Stimulated activated CD4-positive, alpha-beta T cell treated with anti-CD3 and anti-CD28 coated beads, Interleukin-4, amount 100 ng/mL, for 1 hour (primary cell): ENCODE results near the gene ZNF653.
A peak's percentile ranks its signal among the peaks of the same experiment; 100 is the strongest.
"Not testable (repeated sequence)": the region's sequence is repeated elsewhere in the genome, so short reads cannot be mapped to it uniquely, and the experiment has no call there.

ENCODE experiments used
- DNase-seq: peaks from one replicate; pipeline ENCODE4 v3.0.0-alpha.2; 2020

Gene ZNF653

DNA sequence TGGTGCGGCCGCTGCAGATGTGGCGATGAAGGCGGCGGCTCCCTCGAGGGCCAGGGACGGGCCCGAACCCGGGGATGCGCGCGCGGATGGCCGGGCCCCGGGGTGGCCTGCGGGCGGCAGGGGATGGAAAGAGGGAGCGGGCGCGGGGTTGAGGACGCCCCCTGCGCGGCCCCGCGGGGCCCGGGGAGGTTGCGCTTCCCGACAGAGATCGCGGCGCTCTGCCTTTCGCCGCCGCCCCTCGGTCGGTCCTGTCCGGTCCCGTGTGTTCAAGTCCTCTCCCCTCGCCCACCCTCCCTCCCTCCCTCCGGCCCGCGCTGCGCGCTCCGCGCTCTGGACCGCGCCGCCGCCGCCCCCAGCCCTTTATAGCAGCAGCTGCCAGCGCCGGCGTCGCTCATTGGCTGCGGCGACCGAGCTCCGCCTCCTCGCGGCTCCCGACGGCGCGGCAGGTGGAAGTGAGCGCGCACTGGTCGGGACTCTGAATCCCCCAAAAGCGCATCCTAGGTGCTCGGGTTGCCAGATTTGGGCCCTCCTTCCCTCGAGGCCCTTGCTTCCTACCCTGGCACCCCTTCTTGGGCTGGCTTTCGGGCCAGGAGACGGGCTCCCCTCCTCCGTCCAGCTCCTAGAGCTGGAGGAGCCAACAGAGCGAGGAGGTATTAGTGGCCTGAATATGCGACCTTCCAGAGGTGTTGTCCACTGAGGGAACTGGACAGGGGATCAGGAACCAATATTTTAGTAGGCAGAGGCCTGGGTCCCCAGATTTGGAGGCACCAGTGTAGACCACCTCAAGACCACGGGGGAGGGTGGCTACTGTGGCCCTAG is 24.7 kb downstream of the ZNF653 start, which contains the start of gene ELAVL3:
Gene ELAVL3 (minus strand): TSS at position 332 of the 819 bp plus-strand sequence. CDS start 438 bp downstream, outside the sequence.
- DNase-seq, result no peak

DNA sequence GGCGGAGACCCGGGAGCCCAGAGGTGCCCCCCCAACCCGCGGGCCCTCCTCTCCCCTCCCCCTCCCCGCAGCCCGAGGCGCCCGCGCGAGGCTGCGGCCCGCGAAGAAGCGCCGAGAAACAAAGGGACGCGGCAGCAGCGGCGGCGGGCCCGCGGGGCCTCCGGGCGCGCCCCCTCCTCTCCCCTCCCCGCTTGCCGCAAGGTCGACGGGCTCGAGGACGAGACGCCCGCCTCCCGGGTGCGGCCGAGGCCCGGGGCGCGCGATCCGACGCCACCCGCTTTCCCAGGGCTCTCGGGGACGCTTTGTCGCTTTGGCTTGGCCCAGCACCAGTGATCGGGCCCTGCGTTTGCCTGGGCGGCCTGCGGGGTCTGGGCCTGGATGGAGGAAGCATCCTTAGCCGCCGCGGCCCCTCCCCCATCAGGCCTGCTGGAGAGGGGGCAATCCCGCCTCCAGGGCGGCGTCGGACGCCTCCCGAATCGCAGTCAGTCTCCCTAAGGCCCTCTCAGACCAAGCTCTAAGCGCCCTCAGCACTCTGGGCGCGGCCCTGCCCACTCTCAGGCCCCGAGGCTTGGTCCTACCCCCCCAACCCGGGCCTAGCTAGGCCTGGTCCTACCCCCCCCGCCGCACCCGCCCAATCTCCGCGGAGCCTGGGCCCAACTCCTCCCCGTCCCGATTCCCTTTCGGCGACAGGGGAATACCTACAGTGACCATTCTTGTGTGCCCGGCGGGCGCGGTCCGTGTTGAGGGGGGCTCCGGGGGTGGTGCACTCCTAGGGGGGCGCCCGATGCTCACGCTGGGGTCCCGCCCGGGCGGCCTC is 25.5 kb downstream of the ZNF653 start:
- DNase-seq, result no peak

DNA sequence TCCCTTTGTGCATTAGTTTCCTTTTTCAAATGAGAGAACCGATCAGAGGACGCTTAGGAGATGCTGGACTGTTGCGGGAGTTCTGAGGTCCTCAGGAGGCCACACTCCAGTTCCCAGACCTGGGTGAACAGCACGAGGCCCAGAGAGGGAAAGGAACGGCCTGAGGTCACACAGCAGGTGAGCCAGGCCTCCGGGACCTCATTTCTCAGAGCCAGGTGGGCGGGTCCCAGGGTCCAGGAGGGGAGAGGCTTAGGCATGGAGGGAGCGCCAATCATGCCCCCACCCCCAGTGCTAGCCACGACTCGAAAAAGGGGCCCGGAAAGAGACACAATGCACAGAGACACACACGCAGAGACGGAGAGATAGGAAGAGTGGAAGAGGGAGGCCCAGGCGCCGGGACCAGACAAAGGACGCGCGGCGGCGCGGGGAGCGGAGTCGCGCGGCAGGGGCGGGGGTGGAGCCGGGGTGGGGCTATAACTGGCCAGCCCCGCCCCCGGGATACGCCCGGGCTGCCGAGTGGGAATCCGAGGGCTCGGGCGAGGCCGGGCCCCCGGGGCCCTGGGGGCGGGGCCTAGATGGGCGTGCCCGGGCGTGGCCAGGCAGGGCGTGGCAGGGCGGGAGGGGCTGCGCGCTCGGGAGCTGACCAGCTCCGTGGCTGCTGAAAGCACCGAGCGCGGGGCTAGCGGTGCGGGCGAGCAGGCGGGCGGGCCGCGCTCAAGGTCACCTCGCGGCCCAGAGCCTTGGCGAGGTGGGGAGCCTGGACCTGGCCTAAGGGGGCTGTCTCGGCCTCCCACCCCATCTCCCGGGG is 26.3 kb downstream of the ZNF653 start:
- DNase-seq, result peak; percentile 19

DNA sequence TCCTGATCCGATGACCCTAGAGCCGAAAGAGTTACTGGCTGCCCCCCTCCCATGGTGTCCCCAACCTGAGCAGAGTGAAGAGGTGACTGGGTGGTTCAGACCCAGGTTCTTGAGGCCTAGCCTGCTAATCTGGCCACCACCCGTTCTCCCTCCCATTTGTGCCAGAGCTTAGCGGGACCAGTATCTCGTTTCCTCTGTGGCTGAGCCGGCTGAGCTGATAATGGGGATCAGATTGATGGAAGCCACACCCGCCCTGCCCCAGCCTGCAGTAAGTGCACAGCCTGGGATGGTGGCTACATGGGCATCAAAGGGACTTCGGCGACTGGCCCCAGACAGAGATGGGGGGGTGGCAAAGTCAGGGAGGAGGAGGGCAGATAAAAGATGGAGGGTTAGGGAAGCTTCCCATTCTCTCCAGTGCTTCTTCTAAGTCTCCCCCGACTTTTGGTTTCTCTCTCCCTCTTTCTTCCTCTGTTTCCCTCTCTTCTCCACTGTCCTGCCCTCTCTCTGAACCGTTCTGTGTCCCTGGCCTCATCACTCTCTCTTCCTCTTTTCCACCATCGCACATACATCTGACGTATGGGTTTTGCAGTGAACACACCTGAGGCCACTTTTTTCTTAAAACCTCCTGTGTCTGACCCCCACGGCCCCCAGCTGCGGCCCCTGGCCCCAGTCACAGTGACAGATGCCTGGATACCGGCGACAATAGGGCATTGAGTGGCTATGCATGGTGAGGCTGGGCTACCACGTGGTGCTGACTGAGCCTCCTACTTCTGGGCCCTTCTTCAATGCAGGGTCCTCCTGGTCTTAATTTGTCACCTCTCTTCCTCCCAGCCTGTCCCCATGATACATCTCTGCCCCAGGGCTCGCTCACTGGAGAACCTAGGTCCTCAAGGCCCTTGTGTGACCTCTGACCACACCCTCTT is 27.2 kb downstream of the ZNF653 start:
- no peak for DNase-seq

DNA sequence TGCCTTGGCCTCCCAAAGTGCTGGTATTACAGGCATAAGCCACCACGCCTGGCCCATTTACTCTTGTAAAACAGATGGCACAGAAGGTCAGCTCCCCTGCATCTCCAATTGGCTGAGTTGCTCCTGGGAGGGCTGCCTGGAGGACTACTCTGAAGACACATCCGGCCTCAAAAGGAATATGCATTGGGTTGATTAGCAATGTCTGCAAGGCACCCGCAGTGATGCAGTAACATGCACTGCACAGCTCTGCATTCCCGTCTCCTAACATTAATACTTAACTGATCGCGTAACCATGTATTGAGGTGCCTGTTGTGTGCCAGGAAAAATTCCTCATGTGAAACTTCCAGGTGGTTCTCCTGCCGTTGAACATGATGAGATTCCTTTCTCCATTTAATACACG is 29.8 kb downstream of the ZNF653 start:
- DNase-seq, result no peak

DNA sequence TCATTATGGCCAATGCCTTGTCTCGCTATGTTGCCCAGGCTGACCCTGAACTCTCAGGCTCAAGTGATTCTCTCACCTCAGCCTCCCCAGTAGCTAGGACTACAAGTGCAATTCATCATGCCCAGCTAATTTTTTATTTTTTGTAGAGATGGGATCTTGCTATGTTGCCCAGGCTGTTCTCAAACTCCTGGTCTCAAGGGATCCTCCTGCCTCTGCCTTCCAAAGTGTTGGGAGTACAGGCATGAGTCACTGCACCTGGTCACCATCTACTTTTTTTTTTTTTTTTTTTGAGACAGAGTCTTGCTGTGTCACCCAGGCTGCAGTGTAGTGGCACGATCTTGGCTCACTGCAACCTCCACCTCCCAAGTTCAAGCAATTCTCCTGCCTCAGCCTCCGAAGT is 30.3 kb downstream of the ZNF653 start:
- not testable (repeated sequence) for DNase-seq

DNA sequence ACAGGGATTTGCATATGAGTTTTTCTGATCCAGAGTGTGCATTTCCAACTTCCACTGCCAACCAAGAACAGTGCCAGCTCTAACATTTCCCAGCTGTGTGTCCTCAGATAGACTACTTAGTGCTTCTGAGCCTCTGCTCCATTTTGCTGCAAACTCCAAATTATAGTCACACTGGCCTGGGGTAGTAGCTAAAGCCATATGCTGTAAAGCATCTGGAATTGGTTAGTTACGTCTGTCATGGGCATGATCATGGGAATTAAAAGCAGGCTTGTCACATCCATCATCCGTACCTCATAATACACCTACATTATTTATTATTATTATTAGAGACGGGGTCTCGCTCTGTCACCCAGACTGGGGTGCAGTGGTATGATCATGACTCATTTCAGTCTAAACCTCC is 31.9 kb downstream of the ZNF653 start:
- DNase-seq, result no peak

DNA sequence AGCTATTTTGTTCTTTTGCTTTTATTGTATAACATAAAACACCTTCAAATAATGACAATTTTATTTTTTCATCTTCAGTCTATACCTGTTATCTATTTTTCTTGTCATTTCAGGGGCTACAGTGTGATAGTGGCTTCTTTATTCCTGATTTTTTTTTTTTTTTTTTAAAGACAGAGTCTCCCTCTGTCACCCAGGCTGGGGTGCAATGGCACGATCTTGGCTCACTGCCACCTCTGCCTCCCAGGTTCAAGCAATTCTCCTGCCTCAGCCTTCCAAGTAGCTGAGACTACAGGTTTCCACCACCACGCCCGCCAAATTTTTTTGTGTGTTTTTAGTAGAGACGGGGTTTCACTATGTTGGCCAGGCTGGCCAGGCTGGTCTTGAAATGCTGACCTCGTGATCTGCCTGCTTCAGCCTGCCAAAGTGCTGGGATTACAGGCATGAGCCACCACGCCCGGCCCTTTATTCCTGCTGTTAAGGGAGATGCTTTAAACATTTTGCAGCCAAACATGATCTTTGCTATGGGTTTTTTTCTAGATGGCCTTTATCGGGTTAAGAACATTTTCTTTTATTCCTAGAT is 37.3 kb downstream of the ZNF653 start:
- DNase-seq, result not testable (repeated sequence)

DNA sequence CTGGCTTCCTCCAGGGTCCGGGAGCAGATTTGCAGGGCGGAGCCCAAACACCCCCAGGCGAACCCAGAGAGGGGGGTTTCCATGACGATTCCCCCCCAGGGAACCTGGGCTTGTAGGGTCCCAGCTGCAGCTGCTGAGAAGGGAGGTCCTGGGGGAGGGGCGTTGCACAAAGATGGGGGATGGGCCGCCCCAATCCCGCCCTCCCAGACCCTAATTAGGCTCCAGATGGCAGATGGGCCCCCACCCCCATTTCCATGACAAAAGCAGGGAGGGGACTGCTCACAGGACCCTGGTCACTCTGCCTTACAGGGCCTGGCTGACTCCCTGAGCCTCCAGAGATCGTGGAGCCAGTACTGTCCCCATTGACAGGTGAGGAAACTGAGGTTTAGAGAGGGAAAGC is 40.0 kb downstream of the ZNF653 start:
- no peak for DNase-seq

DNA sequence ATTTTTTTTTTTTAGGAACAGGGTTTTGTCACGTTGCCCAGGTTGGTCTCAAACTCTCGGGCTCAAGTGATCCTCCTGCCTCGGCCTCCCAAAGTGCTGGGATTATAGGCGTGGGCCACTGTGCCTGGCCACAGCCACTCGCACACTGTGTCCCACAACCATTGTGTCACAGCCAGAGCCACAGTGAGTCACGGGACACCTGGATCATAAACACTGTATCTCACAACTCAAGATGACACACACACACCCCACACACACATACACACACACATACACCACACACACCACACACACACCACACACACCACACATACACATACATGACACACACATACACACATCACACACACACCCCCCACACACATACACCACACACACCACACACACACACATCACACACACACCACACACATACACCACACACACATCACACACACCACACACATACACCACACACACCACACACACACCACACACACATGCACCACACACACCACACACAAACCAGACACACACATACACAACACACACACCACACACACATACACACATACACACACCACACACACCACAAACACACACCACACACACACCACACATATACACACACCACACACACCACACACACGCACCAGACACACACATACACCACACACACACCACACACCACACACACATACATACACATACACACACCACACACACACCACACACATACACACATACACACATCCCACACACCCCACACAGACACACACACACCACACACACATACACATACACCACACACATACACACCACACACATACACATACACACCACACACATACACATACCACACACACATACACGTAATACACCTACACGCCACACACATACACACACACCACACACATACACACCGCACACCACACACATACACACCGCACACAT is 41.0 kb downstream of the ZNF653 start:
- no peak for DNase-seq

DNA sequence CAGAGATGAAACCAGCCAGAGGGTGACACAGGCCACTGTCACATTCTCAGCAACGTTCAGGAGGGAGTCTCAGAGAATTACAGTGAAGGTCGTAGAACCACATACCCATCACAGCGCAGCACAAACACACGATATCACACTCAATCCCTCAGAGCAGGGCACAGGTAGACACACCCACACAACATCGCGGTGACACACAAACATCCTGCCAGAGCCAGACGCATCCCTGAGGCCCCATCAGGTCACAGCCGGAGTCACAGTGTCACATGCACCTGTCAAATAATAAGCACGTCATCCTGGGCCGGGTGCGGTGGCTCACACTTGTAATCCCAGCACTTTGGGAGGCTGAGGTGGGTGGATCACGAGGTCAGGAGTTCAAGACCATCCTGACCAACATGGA is 42.2 kb downstream of the ZNF653 start:
- DNase-seq, result no peak

DNA sequence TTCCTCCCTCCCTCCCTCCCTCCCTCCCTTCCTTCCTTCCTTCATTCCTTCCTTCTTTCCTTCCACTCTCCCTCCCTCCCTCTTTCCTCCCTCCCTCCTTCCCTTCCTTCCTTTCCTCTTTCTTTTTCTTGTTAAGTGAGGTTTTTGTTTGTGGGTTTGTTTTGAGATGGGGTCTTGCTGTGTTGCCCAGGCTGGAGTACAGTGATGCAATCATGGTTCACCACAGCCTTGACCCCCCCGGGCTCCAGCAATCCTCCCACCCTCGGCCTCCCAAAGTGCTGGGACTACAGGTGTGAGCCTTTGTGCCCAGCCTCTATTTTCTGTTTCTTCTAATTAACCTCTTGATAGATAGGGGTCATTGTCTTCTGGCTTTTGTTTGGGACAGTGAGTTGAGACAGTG is 44.2 kb downstream of the ZNF653 start:
- DNase-seq, result no peak

DNA sequence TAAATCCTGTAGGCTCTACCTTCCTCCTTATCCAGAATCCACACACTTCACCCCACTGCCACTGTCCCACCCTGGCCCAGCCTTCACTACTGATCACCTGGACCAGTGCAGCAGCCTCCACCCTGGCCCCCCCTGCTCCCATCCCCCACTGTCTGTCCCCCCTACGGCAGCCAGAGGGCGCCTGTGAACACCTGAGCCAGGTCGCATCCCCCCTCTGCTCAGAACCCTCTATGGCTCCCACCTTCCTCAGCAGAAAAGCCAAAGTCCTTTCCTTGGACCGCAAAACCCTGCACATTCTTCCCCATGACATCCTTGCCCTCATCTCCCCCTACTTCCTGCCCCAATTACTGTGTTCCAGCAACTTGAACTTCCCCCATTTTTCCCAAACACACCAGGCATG is 45.4 kb downstream of the ZNF653 start:
- DNase-seq, result no peak

DNA sequence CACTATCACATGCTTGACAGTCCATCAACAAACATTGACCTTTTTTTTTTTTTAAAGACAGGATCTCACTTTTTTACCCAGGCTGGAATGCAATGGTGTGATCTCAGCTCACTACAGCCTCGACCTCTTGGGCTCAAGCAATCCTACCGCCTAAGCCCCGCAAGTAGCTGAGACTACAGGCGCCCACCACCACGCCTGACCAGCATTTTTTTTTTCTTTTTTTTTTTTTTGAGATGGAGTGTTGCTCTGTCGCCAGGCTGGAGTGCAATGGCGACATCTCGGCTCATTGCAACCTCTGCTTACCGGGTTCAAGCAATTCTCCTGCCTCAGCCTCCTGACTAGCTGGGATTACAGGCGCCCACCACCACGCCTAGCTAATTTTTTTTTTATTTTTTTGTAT is 46.7 kb downstream of the ZNF653 start:
- DNase-seq, result not testable (repeated sequence)

DNA sequence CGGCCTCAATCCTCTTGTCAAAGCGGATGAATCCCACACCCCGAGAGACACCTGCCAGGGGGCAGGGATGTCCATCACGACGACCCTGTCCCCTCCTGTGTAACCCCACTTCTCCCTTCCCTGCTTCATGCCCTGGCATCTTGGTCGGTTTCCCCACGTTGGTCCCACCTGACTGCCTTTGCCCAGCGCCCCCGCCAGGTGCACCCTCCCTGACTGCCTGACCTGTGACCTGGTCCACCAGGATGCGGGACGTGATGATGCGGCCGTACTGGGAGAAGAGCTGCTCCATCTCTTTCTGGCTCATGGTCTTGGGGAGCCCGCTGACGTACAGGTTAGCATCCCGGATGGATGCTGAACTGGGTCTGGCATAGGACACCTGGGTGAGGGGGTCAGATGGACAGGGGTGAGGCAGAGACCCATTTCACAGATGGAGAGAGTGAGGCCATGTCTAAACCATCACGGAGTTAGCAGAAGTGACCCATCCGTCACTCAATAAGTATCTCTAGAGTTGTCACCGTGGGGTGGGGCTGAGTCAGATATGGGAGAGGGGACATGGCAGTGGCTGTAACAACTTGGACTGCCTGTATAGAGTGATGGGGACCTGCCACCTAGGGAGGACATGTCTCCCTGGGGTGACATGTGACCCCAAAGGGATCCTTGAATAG is 47.3 kb downstream of the ZNF653 start:
- DNase-seq, result no peak

DNA sequence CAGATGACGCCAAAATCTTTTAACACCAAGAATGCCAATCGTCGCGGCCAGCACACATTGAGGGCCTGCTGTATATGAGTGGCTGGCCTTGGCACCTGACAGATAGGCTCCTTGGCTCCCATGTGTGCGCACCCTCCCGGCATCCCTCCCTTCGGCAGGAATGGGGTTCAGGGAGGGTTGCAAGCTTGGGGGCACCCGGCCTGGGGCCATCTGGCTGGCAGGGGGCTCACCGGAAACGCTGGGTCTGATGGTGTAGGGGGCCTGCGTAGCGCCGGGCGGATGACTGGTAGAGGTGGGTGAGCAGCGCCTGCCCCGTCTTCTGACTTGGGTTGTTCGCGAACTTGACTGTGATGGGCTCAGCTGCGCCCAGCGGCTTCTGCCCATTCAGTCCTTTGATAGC is 47.8 kb downstream of the ZNF653 start:
- no peak for DNase-seq

DNA sequence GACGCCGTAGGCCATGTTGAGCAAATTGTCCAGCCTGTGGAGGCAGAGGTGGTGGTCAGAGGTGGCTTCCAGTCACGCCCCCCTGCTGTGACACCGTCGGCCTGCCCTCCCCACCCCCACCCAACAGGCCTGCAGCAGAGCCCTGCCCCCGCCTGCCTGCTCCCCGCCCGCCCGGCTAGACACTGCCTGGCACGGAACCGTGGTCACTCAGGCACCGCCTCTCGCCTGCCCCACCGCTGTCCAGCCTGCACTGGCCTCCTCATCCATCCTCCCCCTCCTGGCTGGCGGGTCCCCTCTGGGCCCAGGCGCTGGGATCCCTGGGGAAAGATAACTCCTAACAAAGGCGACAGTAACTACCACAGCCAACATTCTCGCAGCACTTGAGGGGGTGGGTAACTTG is 48.5 kb downstream of the ZNF653 start:
- no peak for DNase-seq

DNA sequence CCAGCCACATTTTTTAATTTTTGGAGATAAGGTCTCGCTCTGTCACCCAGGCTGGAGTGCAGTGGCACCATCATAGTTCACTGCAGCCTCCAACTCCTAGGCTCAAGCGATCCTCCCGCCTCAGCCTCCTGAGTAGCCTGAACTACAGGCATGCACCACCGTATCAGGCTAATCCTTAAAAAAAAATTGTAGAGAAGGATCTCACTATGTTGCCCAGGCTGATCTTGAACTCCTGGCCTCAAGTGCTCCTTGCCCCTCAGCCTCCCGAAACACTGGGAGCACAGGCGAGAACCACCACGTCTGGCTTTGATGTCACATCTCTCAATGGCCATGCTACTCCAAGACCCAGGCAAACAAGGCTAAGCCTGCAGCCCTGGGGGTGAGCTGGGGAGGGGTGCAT is 49.0 kb downstream of the ZNF653 start:
- DNase-seq, result no peak

DNA sequence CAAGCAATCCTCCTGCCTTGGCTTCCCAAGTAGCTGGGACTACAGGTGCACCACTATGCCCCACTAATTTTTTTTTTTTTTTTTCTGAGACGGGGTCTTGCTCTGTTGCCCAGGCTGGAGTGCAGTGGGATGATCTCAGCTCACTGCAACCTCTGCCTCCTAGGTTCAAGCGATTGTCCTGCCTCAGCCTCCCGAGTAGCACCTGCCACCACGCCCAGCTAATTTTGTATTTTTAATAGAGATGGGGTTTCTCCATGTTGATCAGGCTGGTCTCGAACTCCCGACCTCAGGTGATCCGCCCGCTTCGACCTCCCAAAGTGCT is 50.4 kb downstream of the ZNF653 start:
- not testable (repeated sequence) for DNase-seq
